GM12875 (cell line): Measurements from ENCODE around the gene FAM209B.

ENCODE experiments used
- H3K4me3 ChIP-seq: one replicate; pipeline ENCODE4 v1.5.1; 2011; ENCODE audit warnings: low read depth, low read length, control low read depth
- CTCF ChIP-seq: IDR thresholded peaks from 2 replicates; pipeline ENCODE4 v1.5.1; 2011; ENCODE audit warnings: low read depth, mild to moderate bottlenecking, control low read depth, inconsistent platforms, low read length, moderate library complexity, borderline replicate concordance; ENCODE audit not compliant: insufficient read depth

The FAM209B gene

DNA sequence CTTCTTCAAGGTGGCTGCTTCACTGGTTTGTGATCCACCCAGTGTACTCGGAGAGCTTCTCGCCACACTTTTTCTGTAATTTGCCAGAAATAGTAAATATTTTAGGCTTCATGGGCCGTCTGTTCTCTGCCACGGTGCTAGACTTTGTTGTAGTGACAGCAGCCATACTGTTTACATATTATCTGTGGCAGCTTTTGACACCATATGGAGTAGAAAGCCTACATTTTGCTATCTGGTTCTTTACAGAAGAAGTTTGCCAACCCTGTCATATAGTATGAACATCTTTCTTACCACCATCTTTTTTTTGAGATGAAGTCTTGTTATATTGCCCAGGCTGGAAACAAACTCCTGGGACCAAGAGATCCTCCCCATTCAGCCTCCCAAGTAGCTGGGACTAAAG, 32.5 kb downstream of the FAM209B start:
- no peak for TF ChIP-seq CTCF
- no peak overlapping the region for H3K4me3 ChIP-seq

DNA sequence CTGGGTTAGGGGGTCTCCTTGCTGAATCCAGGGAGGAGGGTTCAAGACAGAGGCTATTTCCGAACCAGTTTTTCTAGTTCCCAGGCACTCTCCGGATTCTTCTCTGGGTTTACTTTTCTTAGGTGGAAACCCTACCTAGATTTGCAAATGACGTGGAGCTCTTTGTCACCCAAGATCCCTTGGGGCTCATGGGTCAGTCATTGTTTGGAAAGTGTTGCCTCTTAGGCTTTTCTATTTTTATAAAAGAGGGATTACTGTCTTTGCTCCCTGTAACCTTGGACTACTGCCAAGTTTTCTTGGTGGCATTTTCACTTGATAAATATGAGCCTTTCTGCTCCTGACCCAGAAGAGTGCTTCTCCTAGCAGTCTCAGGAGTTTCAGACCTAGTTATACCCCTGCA, 33.6 kb downstream of the FAM209B start:
- no peak for TF ChIP-seq CTCF

DNA sequence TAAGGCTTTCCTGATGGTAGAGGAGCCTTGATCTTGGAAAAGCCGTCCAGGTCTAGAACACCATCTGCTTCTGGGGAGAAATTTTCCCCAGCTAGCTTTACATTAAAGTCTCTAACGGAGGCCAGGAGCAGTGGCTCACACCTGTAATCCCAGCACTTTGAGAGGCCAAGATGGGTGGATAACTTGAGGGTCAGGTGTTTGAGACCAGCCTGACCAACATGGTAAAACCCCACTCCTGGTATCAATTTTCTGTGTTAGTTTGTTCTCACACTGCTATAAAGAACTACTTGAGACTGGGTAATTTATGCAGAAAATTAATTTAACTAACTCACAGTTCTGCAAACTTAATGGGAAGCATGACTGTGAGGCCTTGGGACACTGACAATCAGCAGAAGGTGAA, 37.8 kb downstream of the FAM209B start:
- no peak overlapping the region for H3K4me3 ChIP-seq
- TF ChIP-seq CTCF: no peak

More for the DNA sequence above, 33.6 kb downstream of the FAM209B start:
- H3K4me3 ChIP-seq: no peak overlapping the region

DNA sequence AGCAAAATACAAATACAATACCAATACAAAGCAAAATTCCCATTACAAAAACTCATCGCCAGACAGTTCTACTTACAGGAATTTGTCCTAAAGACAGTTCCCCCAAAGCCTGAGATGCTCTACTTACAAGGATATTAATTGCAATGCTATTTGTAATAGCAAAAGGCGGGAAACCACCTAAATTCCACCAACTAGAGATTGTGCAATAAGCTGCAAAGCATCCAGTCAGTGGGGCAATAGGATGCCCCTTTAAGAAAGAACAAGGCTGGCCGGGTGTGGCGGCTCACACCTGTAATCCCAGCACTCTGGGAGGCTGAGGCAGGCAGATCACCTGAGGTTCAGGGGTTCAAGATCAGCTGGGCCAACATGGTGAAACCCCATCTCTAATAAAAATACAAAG, 39.1 kb downstream of the FAM209B start:
- no peak for TF ChIP-seq CTCF

DNA sequence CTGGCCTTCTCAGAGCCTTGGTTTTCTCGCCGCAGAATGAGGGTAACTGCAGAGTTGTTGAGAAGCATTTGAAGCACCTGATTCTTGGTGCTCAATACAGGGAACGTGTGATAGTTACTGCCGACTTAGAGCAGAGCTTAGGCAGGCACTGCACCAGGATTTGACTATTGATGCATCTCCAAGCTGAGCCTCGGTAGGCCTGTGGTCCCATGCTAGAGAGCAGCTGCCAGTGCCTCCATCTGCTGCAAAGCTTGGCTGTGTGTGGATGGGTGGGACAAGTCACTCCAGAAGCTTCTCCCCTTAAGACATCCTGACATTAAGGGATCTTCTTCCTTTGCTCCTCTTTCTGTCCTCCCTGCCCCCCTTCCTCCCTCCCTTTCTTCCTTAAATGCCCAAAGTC, 40.9 kb downstream of the FAM209B start:
- TF ChIP-seq CTCF: no peak
- H3K4me3 ChIP-seq: no peak overlapping the region

More for the DNA sequence above, 39.1 kb downstream of the FAM209B start:
- no peak overlapping the region for H3K4me3 ChIP-seq

DNA sequence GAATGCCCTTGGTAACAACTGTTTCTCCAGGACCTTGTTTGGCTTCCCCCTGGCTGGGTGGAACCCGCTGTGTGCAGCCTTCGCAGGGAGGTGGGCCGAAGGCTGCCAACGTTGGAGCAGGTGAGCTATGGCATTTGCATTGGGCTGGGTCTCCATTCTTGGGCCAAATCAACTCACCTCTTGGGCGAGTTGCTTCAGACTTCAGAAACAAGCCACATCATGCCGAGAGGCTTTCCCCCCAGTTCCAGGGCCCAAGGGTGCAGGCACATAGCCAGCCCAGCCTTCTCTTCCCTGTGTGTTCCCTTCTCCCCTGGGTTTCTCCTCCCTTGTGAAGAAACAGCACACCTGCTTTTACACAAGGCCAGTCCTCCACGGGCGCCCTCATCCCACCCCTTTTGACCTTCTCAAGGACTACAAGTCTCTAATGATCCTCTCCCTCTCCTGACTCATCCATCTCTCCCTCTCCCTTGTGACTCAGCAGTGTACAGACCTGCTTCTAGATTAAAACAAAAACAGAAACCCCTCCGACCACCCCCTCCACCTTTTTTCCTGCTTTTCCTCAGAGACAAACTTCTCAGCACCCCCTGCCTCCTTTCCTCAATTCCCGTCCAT, 41.6 kb downstream of the FAM209B start:
- TF ChIP-seq CTCF: no peak
- H3K4me3 ChIP-seq: no peak overlapping the region

GRCh38 chr20:56575157-56575556, 42.1 kb downstream of the FAM209B start:
- H3K4me3 ChIP-seq: no peak overlapping the region
- no peak for TF ChIP-seq CTCF
